ENCODE data around the gene RAB17. TPM values are rescaled to one million over a fixed set of nuclear protein-coding genes. Genes with fewer than 3 reads are reported as not detected.
A peak's percentile ranks its signal among the peaks of the same experiment; 100 is the strongest.
"Not testable (repeated sequence)": the region's sequence is repeated elsewhere in the genome, so short reads cannot be mapped to it uniquely, and the experiment has no call there.

The RAB17 gene
- total and polyA plus RNA-seq, 3 experiments from 2014 or later: not detected

GRCh38 chr2:237600205-237600846 is 9.8 kb upstream of the RAB17 start:
- no peak overlapping the region for H3K4me3 ChIP-seq (ENCODE audit: low read length)
- H3K27ac ChIP-seq (ENCODE audit: low read depth, low read length): no peak overlapping the region
- no peaks in the 10 kb centered on the region for H3K9me3 Mint-ChIP-seq
- H3K36me3 ChIP-seq (ENCODE audit: insufficient read depth, low read length): no peaks in the 10 kb centered on the region
- no peak for DNase-seq
- peaks cover 19 to 25% (median 19%) of the 10 kb centered on the region in 3 donors for H3K4me1 Mint-ChIP-seq
- POLR2A ChIA-PET: no interaction called here
- H3K4me1 ChIP-seq (ENCODE audit: insufficient read depth, low read length): peaks cover 20% of the 10 kb centered on the region
- no peaks in the 10 kb centered on the region for H3K27me3 ChIP-seq (ENCODE audit: insufficient read depth, low read length, poor library complexity, severe bottlenecking)
- peaks cover 0 to 1% of the 10 kb centered on the region in 2 donors for H3K27me3 Mint-ChIP-seq
- H3K36me3 Mint-ChIP-seq: no peaks in the 10 kb centered on the region
- no peaks in the 10 kb centered on the region for H3K9me3 ChIP-seq (ENCODE audit: low read length)
- no peak overlapping the region for H3K4me3 Mint-ChIP-seq
- peak overlapping the region in 4 of 8 donors; percentile 10 to 95 (median 42) for H3K27ac Mint-ChIP-seq
- CTCF ChIA-PET: interaction anchor here (0.8 kb wide), 1 partner anchor 28 kb away, joined by 3 read pairs; no protein-coding TSS in a partner anchor

DNA sequence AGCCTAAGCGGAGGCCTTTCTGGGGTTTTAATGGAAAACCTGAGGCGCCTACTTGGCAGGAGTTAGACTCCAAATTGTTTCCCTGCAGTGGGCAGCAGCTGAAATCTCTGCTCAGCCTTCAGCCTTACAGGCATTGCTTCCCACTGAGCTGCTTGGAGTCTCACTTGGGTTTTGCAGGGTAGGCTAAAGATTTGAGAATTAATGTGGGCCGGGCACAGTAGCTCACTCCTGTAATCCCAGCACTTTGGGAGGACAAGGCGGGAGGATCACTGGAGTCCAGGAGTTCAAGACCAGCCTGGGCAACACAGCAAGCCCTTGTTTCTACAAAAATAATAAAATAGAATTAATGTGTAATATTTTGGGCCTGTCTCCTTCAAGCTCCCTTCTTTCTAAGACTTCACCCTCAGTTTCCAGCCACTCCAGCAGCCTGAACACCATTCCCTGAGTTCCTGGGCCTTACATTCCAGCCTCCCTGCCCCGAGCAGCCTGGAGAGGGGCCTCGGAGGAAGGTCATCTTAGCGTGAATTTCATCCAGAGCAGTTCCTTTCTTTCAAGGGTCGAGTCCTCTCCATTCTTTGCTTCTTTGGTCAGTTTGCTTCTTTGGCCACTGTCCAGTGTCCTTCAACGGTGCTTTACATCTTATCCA is 9.1 kb upstream of the RAB17 start:
- Histone ChIP-seq H3K4me1 (ENCODE audit: insufficient read depth, low read length) (peaks cover 19% of the 10 kb centered on the region), H3K4me3 (ENCODE audit: low read length) (no peak overlapping the region), H3K27ac (ENCODE audit: low read depth, low read length) (no peak overlapping the region), H3K27me3 (ENCODE audit: insufficient read depth, low read length, poor library complexity, severe bottlenecking) (no peaks in the 10 kb centered on the region), H3K36me3 (ENCODE audit: insufficient read depth, low read length) (no peaks in the 10 kb centered on the region), H3K9me3 (ENCODE audit: low read length) (no peaks in the 10 kb centered on the region)
- Mint-ChIP-seq H3K27me3 (peaks cover 0 to 1% of the 10 kb centered on the region in 2 donors), H3K36me3 (no peaks in the 10 kb centered on the region), H3K4me1 (peaks cover 17 to 21% (median 19%) of the 10 kb centered on the region in 3 donors), H3K27ac (peak overlapping the region in 5 of 8 donors; percentile 3 to 84 (median 61)), H3K9me3 (no peaks in the 10 kb centered on the region), H3K4me3 (no peak overlapping the region)
- ChIA-PET CTCF (interaction anchor here (0.8 kb wide), 1 partner anchor 28 kb away, joined by 3 read pairs; no protein-coding TSS in a partner anchor), POLR2A (no interaction called here)
- DNase-seq: no peak

DNA sequence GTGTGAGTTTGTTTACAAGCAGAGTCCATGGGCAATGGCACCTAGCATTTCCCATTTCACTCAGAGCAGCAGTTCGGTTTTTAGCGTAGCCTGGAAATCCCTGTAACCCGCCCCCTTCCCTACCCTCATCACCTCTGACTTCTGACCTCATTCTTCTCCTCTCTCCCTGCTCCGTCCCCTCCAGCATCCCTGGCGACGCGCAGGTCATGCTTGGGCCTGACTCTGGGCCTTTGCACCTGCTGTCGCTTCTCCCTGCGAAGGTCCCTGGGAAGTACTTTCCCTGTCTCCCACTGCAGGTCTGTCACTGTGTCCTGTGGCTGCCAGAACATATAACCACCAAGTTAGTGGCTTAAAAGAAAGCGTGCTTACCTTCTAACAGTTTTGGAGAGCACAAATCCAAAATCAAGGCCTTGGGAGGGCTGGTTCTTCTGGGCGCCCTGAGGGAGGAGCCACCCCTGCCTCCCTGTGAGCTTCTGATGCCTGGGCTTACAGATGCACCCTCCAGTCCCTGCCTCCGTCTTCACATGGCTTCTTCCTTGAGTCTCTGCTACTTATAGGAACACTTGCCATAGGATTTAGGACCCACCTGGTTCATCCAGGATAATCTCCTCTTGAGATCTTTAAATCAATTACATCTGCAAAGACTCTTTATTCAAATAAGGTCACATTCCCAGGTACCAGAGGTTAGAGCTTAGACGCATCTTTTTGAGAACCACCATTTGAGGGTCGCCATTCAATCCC is 8.1 kb upstream of the RAB17 start:
- H3K4me1 Mint-ChIP-seq: peaks cover 12 to 17% (median 13%) of the 10 kb centered on the region in 3 donors
- ChIA-PET CTCF (no interaction called here), POLR2A (no interaction called here)
- Histone ChIP-seq H3K27ac (ENCODE audit: low read depth, low read length) (no peak overlapping the region), H3K4me1 (ENCODE audit: insufficient read depth, low read length) (peaks cover 11% of the 10 kb centered on the region), H3K36me3 (ENCODE audit: insufficient read depth, low read length) (no peaks in the 10 kb centered on the region), H3K9me3 (ENCODE audit: low read length) (no peaks in the 10 kb centered on the region), H3K4me3 (ENCODE audit: low read length) (no peak overlapping the region), H3K27me3 (ENCODE audit: insufficient read depth, low read length, poor library complexity, severe bottlenecking) (no peaks in the 10 kb centered on the region)
- no peaks in the 10 kb centered on the region for H3K36me3 Mint-ChIP-seq
- H3K4me3 Mint-ChIP-seq: no peak overlapping the region
- no peaks in the 10 kb centered on the region for H3K9me3 Mint-ChIP-seq
- peak overlapping the region in 6 of 8 donors; percentile 4 to 84 (median 26) for H3K27ac Mint-ChIP-seq
- H3K27me3 Mint-ChIP-seq: peaks cover 0 to 1% of the 10 kb centered on the region in 2 donors
- DNase-seq: no peak

DNA sequence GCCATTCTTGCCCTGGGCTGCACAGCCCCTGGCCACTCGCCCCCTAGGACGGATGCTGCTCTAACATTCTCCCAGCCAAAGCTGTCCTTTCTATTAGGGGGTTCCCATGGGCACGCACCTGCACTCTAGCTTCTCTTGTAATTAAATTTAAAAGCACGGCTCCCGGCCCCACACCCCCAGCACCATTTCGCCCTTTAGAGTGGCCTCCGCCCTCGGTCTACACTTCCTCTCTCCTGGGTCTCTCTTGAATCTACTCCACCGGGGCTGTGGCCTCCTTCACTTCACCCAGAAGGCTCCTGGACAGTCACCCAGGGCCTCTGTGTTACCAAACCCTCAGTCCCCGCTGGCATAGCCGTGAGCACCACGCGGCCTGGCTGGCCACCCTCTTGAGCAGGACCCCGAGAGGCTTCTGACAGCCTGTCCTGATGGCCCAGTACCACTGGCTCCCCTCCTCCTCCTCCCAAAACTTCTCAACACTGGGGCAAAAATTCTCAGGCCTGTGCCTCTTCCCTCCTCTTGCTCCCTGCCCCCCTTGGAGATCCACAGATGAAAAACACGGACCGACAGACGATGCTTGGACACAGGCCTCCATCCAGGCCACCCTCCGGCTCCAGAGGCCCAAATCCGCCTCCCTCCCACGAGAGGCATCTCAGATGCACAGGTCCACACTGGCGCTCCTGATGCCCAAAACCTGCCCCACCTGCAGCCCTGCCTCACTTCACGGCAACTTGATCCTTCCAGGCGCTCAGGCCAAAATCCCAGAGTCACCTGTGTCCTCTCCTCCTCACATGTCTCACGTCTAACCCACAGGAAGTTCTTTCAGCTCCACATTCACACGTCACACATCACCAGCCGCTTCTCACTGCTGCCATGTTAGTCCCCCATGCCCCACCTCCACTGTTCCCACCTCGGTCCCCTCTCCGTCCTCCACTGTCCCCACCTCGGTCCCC is 6.9 kb upstream of the RAB17 start:
- Mint-ChIP-seq H3K27ac (peak overlapping the region in 4 of 8 donors; percentile 77 to 95 (median 84)), H3K27me3 (peaks cover 0 to 1% of the 10 kb centered on the region in 2 donors), H3K36me3 (no peaks in the 10 kb centered on the region), H3K4me3 (no peak overlapping the region), H3K9me3 (no peaks in the 10 kb centered on the region), H3K4me1 (peaks cover 2 to 5% (median 2%) of the 10 kb centered on the region in 3 donors)
- Histone ChIP-seq H3K9me3 (ENCODE audit: low read length) (no peaks in the 10 kb centered on the region), H3K36me3 (ENCODE audit: insufficient read depth, low read length) (no peaks in the 10 kb centered on the region), H3K4me1 (ENCODE audit: insufficient read depth, low read length) (no peaks in the 10 kb centered on the region), H3K27ac (ENCODE audit: low read depth, low read length) (no peak overlapping the region), H3K27me3 (ENCODE audit: insufficient read depth, low read length, poor library complexity, severe bottlenecking) (no peaks in the 10 kb centered on the region), H3K4me3 (ENCODE audit: low read length) (no peak overlapping the region)
- CTCF ChIA-PET: no interaction called here
- POLR2A ChIA-PET: no interaction called here
- DNase-seq: no peak

DNA sequence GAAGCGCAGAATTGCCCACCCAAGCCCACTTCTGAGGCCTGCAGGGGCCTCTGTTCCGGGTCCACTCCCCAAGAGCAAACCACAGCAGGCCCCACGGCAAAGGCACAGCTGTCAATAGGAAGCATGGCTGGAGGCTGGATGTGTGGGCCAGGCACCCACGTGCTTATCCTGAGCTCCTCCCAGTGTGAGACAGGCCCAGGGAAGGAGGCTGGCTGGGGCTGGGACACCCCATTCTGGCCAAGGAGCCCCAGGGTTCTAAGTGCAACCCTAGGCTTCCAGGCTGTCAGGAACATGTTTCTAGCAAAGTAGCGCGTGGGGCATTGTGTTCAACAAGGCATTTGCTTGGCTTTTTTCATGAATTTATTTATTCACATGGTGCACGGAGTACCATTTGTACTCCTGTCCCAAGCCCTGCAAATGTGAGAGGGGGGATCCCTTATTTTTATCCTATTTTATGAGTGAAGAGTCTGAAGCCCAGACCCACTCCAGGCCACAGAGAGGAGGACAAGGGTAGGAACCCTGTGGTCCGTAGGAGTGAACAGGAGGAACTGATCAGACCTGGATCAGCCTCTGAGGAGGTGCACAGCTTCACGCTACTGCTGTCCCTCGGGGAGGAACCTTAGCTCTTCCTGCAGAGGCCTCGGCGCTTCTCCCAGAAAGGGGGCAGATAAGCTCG is 6.1 kb upstream of the RAB17 start:
- Mint-ChIP-seq H3K9me3 (no peaks in the 10 kb centered on the region), H3K4me1 (peaks cover 2 to 5% (median 2%) of the 10 kb centered on the region in 3 donors), H3K27me3 (no peaks in the 10 kb centered on the region), H3K27ac (peak overlapping the region in 2 of 8 donors; percentile 36 to 95), H3K36me3 (no peaks in the 10 kb centered on the region), H3K4me3 (no peak overlapping the region)
- Histone ChIP-seq H3K36me3 (ENCODE audit: insufficient read depth, low read length) (no peaks in the 10 kb centered on the region), H3K4me1 (ENCODE audit: insufficient read depth, low read length) (peaks cover 2% of the 10 kb centered on the region), H3K4me3 (ENCODE audit: low read length) (no peak overlapping the region), H3K9me3 (ENCODE audit: low read length) (no peaks in the 10 kb centered on the region), H3K27me3 (ENCODE audit: insufficient read depth, low read length, poor library complexity, severe bottlenecking) (no peaks in the 10 kb centered on the region), H3K27ac (ENCODE audit: low read depth, low read length) (no peak overlapping the region)
- DNase-seq: no peak
- POLR2A ChIA-PET: no interaction called here
- CTCF ChIA-PET: interaction anchor here (1.2 kb wide), 1 partner anchor 24 kb away, joined by 3 read pairs; no protein-coding TSS in a partner anchor

GRCh38 chr2:237595829-237596519 is 5.4 kb upstream of the RAB17 start:
- H3K36me3 ChIP-seq (ENCODE audit: insufficient read depth, low read length); DNase-seq; H3K4me3 ChIP-seq (ENCODE audit: low read length); H3K9me3 ChIP-seq (ENCODE audit: low read length); H3K4me3 Mint-ChIP-seq; H3K9me3 Mint-ChIP-seq; H3K36me3 Mint-ChIP-seq; H3K27me3 Mint-ChIP-seq; POLR2A ChIA-PET; H3K27ac ChIP-seq (ENCODE audit: low read depth, low read length); H3K4me1 ChIP-seq (ENCODE audit: insufficient read depth, low read length); H3K27me3 ChIP-seq (ENCODE audit: insufficient read depth, low read length, poor library complexity, severe bottlenecking): not testable (repeated sequence)
- peak overlapping the region in 2 of 8 donors; percentile 12 to 36 for H3K27ac Mint-ChIP-seq
- CTCF ChIA-PET: interaction anchor here (1.2 kb wide), 1 partner anchor 24 kb away, joined by 3 read pairs; no protein-coding TSS in a partner anchor
- H3K4me1 Mint-ChIP-seq: peaks cover 2 to 12% (median 4%) of the 10 kb centered on the region in 3 donors

GRCh38 chr2:237594514-237594871 is 4.0 kb upstream of the RAB17 start:
- Histone ChIP-seq H3K4me3 (ENCODE audit: low read length) (no peak overlapping the region), H3K4me1 (ENCODE audit: insufficient read depth, low read length) (peaks cover 8% of the 10 kb centered on the region), H3K27me3 (ENCODE audit: insufficient read depth, low read length, poor library complexity, severe bottlenecking) (no peaks in the 10 kb centered on the region), H3K9me3 (ENCODE audit: low read length) (no peaks in the 10 kb centered on the region), H3K27ac (ENCODE audit: low read depth, low read length) (no peak overlapping the region), H3K36me3 (ENCODE audit: insufficient read depth, low read length) (no peaks in the 10 kb centered on the region)
- POLR2A ChIA-PET: no interaction called here
- Mint-ChIP-seq H3K4me3 (no peak overlapping the region), H3K9me3 (no peaks in the 10 kb centered on the region), H3K4me1 (peaks cover 2 to 14% (median 4%) of the 10 kb centered on the region in 3 donors), H3K27ac (peak overlapping the region in 1 of 8 donors; percentile 19), H3K27me3 (peaks cover 0 to 3% of the 10 kb centered on the region in 2 donors), H3K36me3 (no peaks in the 10 kb centered on the region)
- CTCF ChIA-PET: no interaction called here
- DNase-seq: no peak

Measured in CD8-positive, alpha-beta memory T cell (primary cell).